Measurements from ENCODE around the gene NDUFS1. TPM values are rescaled to one million over a fixed set of nuclear protein-coding genes. Genes with fewer than 3 reads are reported as not detected.
A peak's percentile ranks its signal among the peaks of the same experiment; 100 is the strongest.

Gene NDUFS1
- total and polyA plus RNA-seq, 5 donors from 2014 or later = 33.9 to 51.5 (median 41.4) TPM

DNA sequence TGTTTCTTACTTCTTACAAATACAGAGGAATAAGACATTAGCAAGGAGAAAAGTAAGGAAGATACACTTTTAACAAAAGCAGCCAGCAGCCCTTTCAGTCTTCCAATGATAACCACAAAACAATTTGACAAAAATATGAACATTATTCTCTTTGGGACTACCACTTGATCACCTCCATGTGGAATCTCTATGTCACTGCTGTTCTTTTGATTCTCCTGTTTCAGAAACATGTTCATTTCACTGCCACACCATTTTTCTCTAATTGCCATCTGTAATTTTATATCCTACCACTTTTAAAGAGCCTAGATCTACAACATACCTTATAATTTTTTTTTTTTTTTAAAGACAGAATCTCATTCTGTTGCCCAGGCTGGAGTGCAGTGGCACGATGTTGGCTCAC is 84.1 kb downstream of the NDUFS1 start:
- H3K27me3 ChIP-seq (ENCODE audit: control insufficient read depth, insufficient read depth, low read length) = no peaks in the 10 kb centered on the region
- peaks cover 12% of the 10 kb centered on the region for H3K36me3 ChIP-seq (ENCODE audit: control insufficient read depth, insufficient read depth, low read length)
- Mint-ChIP-seq H3K27ac (no peak overlapping the region), H3K4me3 (no peak overlapping the region), H3K4me1 (peaks cover 27 to 61% (median 41%) of the 10 kb centered on the region in 4 donors), H3K9me3 (peaks cover 0 to 1% (median 0%) of the 10 kb centered on the region in 7 donors), H3K36me3 (peaks cover 13% of the 10 kb centered on the region), H3K27me3 (no peaks in the 10 kb centered on the region)
- DNase-seq (no peak), ATAC-seq (ENCODE audit: low read depth in 2 of 2) (no peak)
- no peak overlapping the region for H3K4me3 ChIP-seq (ENCODE audit: low read depth, low read length)
- H3K9me3 ChIP-seq (ENCODE audit: control insufficient read depth in 2 of 2, low read length in 2 of 2) = no peaks in the 10 kb centered on the region
- peaks cover 3% of the 10 kb centered on the region for H3K4me1 ChIP-seq (ENCODE audit: control insufficient read depth, insufficient read depth, low read length, poor library complexity, severe bottlenecking)
- H3K27ac ChIP-seq (ENCODE audit: insufficient read depth, low read length, poor library complexity, severe bottlenecking) = no peak overlapping the region

DNA sequence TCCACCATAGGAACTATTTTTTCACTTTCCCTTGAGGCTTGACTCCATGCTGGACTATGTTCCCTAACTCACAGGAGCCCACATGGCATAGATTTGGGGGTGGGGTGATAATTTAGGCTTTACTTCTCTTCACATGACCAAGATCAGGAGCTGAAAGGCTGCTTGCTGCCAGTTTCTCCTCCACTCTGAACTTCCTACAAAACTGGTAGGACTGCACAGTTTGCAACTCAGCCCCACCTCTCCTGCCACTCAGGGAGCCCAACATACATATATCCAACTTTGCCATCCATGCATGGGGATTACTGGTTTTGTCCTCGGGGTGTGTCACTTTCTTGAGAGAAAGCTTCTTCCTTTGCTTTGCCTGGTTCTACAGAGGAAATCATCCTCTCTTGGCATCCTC is 87.4 kb downstream of the NDUFS1 start:
- Mint-ChIP-seq H3K4me1 (peaks cover 25 to 56% (median 42%) of the 10 kb centered on the region in 4 donors), H3K9me3 (peaks cover 0 to 1% (median 0%) of the 10 kb centered on the region in 7 donors), H3K27ac (no peak overlapping the region), H3K36me3 (peaks cover 13% of the 10 kb centered on the region), H3K4me3 (peak overlapping the region in 1 of 4 donors; percentile 25), H3K27me3 (no peaks in the 10 kb centered on the region)
- DNase-seq (no peak), ATAC-seq (ENCODE audit: low read depth in 2 of 2) (no peak)
- no peak overlapping the region for H3K4me3 ChIP-seq (ENCODE audit: low read depth, low read length)
- peaks cover 12% of the 10 kb centered on the region for H3K36me3 ChIP-seq (ENCODE audit: control insufficient read depth, insufficient read depth, low read length)
- no peak overlapping the region for H3K27ac ChIP-seq (ENCODE audit: insufficient read depth, low read length, poor library complexity, severe bottlenecking)
- no peaks in the 10 kb centered on the region for H3K9me3 ChIP-seq (ENCODE audit: control insufficient read depth in 2 of 2, low read length in 2 of 2)
- H3K27me3 ChIP-seq (ENCODE audit: control insufficient read depth, insufficient read depth, low read length) = no peaks in the 10 kb centered on the region
- H3K4me1 ChIP-seq (ENCODE audit: control insufficient read depth, insufficient read depth, low read length, poor library complexity, severe bottlenecking) = peaks cover 3% of the 10 kb centered on the region

DNA sequence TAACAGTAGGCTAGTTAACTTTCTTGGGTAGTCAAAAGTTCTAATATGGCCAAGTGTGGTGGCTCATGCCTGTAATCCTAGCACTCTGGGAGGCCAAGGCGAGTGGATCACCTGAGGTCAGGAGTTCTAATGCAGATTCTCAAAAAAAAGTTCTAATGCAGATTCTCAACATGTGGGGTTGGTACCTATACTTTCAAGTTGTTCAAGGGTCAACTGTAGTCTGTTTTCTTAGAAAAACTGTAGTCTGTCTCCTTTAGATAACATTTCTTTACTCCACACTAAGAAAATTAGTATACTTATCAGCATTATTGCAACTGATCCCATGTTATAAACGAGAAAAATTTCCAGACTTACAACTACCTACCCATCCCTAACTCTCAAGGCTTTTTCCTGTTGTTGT is 89.8 kb downstream of the NDUFS1 start:
- ATAC-seq (ENCODE audit: low read depth in 2 of 2) = no peak
- peaks cover 29 to 56% (median 43%) of the 10 kb centered on the region in 4 donors for H3K4me1 Mint-ChIP-seq
- Histone ChIP-seq H3K36me3 (ENCODE audit: control insufficient read depth, insufficient read depth, low read length) (peaks cover 9% of the 10 kb centered on the region), H3K27ac (ENCODE audit: insufficient read depth, low read length, poor library complexity, severe bottlenecking) (no peak overlapping the region), H3K4me1 (ENCODE audit: control insufficient read depth, insufficient read depth, low read length, poor library complexity, severe bottlenecking) (no peaks in the 10 kb centered on the region), H3K9me3 (ENCODE audit: control insufficient read depth in 2 of 2, low read length in 2 of 2) (no peaks in the 10 kb centered on the region), H3K27me3 (ENCODE audit: control insufficient read depth, insufficient read depth, low read length) (no peaks in the 10 kb centered on the region), H3K4me3 (ENCODE audit: low read depth, low read length) (no peak overlapping the region)
- no peak overlapping the region for H3K4me3 Mint-ChIP-seq
- H3K27ac Mint-ChIP-seq = peak overlapping the region in 1 of 3 donors; percentile 71
- peaks cover 0 to 1% (median 0%) of the 10 kb centered on the region in 7 donors for H3K9me3 Mint-ChIP-seq
- no peak for DNase-seq
- peaks cover 18% of the 10 kb centered on the region for H3K36me3 Mint-ChIP-seq
- no peaks in the 10 kb centered on the region for H3K27me3 Mint-ChIP-seq

DNA sequence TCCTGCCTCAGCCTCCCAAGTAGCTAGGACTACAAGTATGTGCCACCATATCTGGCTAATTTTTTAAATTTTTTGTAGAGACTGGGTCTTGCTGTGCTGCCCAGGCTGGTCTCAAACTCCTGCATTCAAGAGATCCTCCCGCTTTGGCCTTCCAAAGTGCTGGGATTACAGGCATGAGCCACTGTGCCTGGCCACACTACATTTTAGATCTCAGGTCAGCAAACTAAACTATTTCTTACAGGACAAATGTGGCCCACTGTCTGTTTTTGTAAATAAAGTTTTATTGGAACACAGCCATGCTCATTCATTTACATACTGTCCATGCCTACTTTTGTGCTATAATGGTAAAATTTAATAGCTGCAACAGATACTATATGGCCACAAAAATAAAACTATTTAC is 91.0 kb downstream of the NDUFS1 start:
- Histone ChIP-seq H3K27me3 (ENCODE audit: control insufficient read depth, insufficient read depth, low read length) (no peaks in the 10 kb centered on the region), H3K27ac (ENCODE audit: insufficient read depth, low read length, poor library complexity, severe bottlenecking) (no peak overlapping the region), H3K4me1 (ENCODE audit: control insufficient read depth, insufficient read depth, low read length, poor library complexity, severe bottlenecking) (no peaks in the 10 kb centered on the region), H3K4me3 (ENCODE audit: low read depth, low read length) (no peak overlapping the region), H3K36me3 (ENCODE audit: control insufficient read depth, insufficient read depth, low read length) (peaks cover under 1% of the 10 kb centered on the region), H3K9me3 (ENCODE audit: control insufficient read depth in 2 of 2, low read length in 2 of 2) (no peaks in the 10 kb centered on the region)
- Mint-ChIP-seq H3K27me3 (no peaks in the 10 kb centered on the region), H3K36me3 (peaks cover 26% of the 10 kb centered on the region), H3K4me3 (no peak overlapping the region), H3K4me1 (peaks cover 32 to 51% (median 44%) of the 10 kb centered on the region in 4 donors), H3K9me3 (peaks cover 0 to 1% (median 0%) of the 10 kb centered on the region in 7 donors), H3K27ac (peak overlapping the region in 1 of 3 donors; percentile 41)
- ATAC-seq (ENCODE audit: low read depth in 2 of 2) (no peak), DNase-seq (no peak)

Other genes starting within 250 kb of the NDUFS1 start
- gene INO80D, start 73.3 kb downstream of the NDUFS1 start, total RNA-seq = 59.1 TPM
- 10 to 100 TPM in 1 of 4 donors, 1 to 10 TPM in 3; 6.7 to 13.2 (median 8.1) TPM for gene INO80D, start 73.3 kb downstream of the NDUFS1 start, polyA plus RNA-seq
- 511 TPM for gene EEF1B2, start 451 bp upstream of the NDUFS1 start, total RNA-seq
- gene EEF1B2, start 451 bp upstream of the NDUFS1 start, polyA plus RNA-seq = 1,000 to 10,000 TPM in 2 of 4 donors, 100 to 1,000 TPM in 2; 527 to 1,183 (median 902) TPM
- 26.8 TPM for gene ZDBF2, start 115.2 kb upstream of the NDUFS1 start, total RNA-seq
- gene ZDBF2, start 115.2 kb upstream of the NDUFS1 start, polyA plus RNA-seq = 1 to 10 TPM; 3.2 to 7.3 (median 4.3) TPM